ENCODE results near the gene SF3B2. TPM values are rescaled to one million over a fixed set of nuclear protein-coding genes. Genes with fewer than 3 reads are reported as not detected.

Gene SF3B2, protein sequence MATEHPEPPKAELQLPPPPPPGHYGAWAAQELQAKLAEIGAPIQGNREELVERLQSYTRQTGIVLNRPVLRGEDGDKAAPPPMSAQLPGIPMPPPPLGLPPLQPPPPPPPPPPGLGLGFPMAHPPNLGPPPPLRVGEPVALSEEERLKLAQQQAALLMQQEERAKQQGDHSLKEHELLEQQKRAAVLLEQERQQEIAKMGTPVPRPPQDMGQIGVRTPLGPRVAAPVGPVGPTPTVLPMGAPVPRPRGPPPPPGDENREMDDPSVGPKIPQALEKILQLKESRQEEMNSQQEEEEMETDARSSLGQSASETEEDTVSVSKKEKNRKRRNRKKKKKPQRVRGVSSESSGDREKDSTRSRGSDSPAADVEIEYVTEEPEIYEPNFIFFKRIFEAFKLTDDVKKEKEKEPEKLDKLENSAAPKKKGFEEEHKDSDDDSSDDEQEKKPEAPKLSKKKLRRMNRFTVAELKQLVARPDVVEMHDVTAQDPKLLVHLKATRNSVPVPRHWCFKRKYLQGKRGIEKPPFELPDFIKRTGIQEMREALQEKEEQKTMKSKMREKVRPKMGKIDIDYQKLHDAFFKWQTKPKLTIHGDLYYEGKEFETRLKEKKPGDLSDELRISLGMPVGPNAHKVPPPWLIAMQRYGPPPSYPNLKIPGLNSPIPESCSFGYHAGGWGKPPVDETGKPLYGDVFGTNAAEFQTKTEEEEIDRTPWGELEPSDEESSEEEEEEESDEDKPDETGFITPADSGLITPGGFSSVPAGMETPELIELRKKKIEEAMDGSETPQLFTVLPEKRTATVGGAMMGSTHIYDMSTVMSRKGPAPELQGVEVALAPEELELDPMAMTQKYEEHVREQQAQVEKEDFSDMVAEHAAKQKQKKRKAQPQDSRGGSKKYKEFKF
- polyA plus RNA-seq (2013, experiment 1 of 4) = 223 TPM
- polyA plus RNA-seq (2013, experiment 2 of 4) = 212 TPM
- polyA plus RNA-seq (2013, experiment 3 of 4) = 172 TPM
- polyA plus RNA-seq (2013, experiment 4 of 4) = 186 TPM

DNA sequence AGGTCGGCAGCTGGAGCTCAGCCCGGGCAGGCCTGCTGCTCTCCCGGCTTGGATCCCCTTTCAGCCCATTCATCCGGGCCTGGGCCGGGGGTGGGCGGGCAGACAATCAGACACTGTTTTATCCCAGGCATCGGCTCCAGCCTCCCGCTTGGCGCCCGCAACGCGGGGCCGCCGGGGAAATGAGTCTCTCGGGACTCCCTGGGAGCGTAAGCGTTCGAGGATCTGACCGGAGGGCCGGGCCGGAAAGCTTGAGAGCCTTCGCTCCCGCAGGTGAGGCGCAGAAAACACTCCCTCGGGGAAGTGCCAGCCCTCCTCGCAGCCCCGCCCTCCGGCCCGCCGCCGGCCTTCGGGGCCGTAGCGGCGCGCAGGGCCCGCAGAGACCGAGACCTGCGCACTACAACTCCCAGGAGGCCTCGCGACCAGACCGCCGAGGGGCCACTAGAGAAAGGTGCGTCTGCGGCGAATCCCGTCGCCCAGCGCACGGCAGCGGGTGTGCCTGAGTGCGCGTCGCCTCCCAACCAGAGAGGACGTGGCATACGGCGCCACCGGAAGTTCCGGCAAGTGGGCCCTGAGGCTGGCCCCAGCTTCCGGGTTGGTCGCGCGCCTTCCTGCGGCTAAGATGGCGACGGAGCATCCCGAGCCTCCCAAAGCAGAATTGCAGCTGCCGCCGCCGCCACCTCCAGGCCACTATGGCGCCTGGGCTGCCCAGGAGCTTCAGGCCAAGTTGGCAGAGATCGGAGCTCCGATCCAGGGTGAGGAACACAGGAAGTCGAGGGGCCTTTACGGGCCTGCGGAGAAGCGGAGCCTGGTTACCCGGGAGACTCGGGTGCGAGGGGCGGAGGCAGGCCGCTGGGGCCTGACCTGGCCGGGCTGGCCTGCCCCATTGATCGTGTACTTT lies at the start of gene SF3B2:
Gene SF3B2 (plus strand): TSS at position 599 of the 898 bp plus-strand sequence. CDS start 21 bp downstream, at position 620.
- Histone ChIP-seq H3K27me3 (ENCODE audit: control insufficient read depth, insufficient read depth, low read length, poor library complexity, severe bottlenecking) (no peaks in the 10 kb centered on the region), H3K36me3 (ENCODE audit: control insufficient read depth, insufficient read depth, low read length) (peaks cover 31% of the 10 kb centered on the region), H3K27ac (ENCODE audit: insufficient read depth, low read depth, low read length, poor library complexity, severe bottlenecking) (peak within 1 kb of the TSS; percentile 90), H3K4me3 (ENCODE audit: insufficient read depth, low read depth, low read length) (peak within 1 kb of the TSS; percentile 88), H3K9me3 (ENCODE audit: control insufficient read depth, low read length) (no peaks in the 10 kb centered on the region), H3K4me1 (ENCODE audit: control insufficient read depth, insufficient read depth, low read length) (peaks cover 31% of the 10 kb centered on the region)
- 0% methylated on average over 84 of the region's 84 CpGs for WGBS, 2 experiments

DNA sequence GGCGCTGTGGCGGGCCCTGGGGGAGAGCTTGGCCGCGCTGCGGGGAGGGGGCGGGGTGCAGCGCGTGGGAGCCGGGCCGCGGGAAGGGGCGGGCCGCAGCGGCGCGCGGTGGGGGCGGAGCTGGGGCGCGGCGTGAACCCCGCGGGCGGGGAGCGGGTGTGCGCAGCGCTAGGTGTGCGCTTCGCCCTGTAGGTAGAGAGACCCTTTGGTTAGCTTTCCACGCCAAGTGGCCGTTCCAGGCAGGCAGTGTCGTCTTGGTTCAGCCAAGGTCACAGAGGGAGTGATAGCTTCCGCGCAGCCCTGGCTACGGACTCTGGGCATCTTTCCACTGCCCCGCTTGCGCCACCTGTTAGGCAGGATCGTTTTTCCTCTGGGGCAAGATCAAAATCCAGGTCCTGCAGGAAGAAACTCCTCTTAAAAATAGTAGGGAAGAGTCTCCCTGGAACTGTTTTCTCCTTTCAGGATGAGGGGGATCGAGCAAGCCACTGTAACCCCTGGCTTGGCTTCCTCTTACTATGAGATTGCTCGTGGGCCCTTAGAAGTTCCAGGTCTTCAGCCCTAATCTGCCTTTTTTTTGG lies 49.4 kb upstream of the SF3B2 start:
- no peaks in the 10 kb centered on the region for H3K27me3 ChIP-seq (ENCODE audit: control insufficient read depth, insufficient read depth, low read length, poor library complexity, severe bottlenecking)
- WGBS, 2 experiments = 1% methylated on average over 40 of the region's 40 CpGs
- no peaks in the 10 kb centered on the region for H3K9me3 ChIP-seq (ENCODE audit: control insufficient read depth, low read length)
- H3K36me3 ChIP-seq (ENCODE audit: control insufficient read depth, insufficient read depth, low read length) = peaks cover 36% of the 10 kb centered on the region
- H3K27ac ChIP-seq (ENCODE audit: insufficient read depth, low read depth, low read length, poor library complexity, severe bottlenecking) = peak overlapping the region; percentile 96
- peaks cover 7% of the 10 kb centered on the region for H3K4me1 ChIP-seq (ENCODE audit: control insufficient read depth, insufficient read depth, low read length)
- H3K4me3 ChIP-seq (ENCODE audit: insufficient read depth, low read depth, low read length) = peak overlapping the region; percentile 96

DNA sequence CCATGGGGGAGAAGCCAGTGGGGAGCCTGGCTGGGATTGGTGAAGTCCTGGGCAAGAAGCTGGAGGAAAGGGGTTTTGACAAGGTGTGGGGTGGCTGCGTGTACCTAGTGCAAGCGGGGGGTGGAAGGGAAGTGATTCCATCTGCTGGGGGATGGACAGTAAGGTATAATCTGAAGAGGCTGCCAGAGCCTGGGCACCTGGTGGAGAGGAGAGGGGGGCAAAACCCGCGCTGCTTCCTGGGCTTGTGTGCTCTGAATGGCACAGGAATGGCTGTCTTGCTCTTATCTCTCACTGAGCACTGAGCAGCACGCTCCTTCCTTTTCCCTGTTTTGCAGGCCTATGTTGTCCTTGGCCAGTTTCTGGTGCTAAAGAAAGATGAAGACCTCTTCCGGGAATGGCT lies 48.9 kb upstream of the SF3B2 start:
- Histone ChIP-seq H3K4me3 (ENCODE audit: insufficient read depth, low read depth, low read length) (peak overlapping the region; percentile 96), H3K27ac (ENCODE audit: insufficient read depth, low read depth, low read length, poor library complexity, severe bottlenecking) (no peak overlapping the region)
- 88 to 91% methylated on average over 6 of the region's 6 CpGs for WGBS, 2 experiments

DNA sequence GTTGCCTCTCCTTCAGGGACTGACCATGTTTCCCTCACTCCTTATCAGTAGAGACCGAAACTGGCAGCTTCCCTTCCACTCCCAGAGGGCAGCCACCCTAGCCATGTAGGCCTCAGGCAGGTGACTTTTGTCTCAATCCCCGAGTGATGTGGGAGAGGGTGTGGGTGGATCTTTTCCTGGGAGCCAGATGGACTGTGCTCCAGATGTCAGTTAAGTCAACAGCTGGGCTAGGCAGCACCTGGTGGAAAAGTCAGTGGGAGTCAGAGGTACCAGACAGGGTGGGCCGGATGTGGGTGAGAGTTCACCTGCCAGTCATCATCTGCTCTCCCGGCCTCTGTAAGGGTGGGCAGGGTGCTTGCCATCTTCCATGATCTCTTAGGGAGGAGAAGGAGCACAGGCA lies 48.0 kb upstream of the SF3B2 start:
- WGBS, 2 experiments = 96 to 97% methylated on average over 4 of the region's 4 CpGs
- no peak overlapping the region for H3K4me3 ChIP-seq (ENCODE audit: insufficient read depth, low read depth, low read length)

More for the DNA sequence above, 48.9 kb upstream of the SF3B2 start:
- H3K27me3 ChIP-seq (ENCODE audit: control insufficient read depth, insufficient read depth, low read length, poor library complexity, severe bottlenecking) = no peaks in the 10 kb centered on the region
- H3K9me3 ChIP-seq (ENCODE audit: control insufficient read depth, low read length) = no peaks in the 10 kb centered on the region
- peaks cover 31% of the 10 kb centered on the region for H3K36me3 ChIP-seq (ENCODE audit: control insufficient read depth, insufficient read depth, low read length)
- H3K4me1 ChIP-seq (ENCODE audit: control insufficient read depth, insufficient read depth, low read length) = peaks cover 7% of the 10 kb centered on the region

DNA sequence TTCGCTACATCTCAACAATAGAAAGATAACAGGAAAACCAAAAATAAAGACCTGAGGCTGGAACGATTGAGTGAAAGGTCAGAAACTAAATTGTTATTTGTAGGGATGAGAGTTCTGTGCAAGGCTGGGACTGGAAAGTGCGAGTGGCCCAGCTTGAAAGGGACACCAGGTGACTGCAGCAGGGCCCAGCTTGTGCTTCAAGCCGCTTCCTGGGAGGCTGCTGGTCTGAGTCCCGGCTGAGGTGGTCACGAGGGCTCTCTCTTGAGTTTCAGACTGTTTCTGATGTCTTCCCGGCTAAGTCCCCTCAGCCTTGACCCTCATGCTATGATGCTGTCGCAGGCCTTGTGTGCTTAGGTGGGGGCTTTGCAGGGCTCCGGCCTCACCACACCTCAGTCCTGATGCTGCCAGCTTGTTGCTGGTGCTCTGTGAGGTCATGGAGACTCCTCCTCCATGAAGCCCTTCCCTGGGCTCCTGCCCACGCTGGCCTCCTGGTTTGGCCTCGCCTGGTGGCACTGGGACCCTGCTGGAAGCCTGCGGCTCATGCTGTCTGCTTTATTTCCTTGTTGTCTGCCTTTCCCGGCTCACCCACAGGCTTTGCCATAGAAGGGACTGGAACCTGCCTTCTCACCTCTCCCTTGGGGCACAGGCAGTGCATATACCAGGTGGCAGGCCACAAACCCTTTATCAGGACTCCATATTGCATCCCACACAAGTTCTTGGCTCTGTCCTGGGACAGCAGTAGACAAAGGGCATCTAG lies 45.9 kb upstream of the SF3B2 start:
- peaks cover 7% of the 10 kb centered on the region for H3K4me1 ChIP-seq (ENCODE audit: control insufficient read depth, insufficient read depth, low read length)
- H3K4me3 ChIP-seq (ENCODE audit: insufficient read depth, low read depth, low read length) = no peak overlapping the region
- peaks cover 4% of the 10 kb centered on the region for H3K27me3 ChIP-seq (ENCODE audit: control insufficient read depth, insufficient read depth, low read length, poor library complexity, severe bottlenecking)
- no peak overlapping the region for H3K27ac ChIP-seq (ENCODE audit: insufficient read depth, low read depth, low read length, poor library complexity, severe bottlenecking)
- H3K9me3 ChIP-seq (ENCODE audit: control insufficient read depth, low read length) = no peaks in the 10 kb centered on the region
- H3K36me3 ChIP-seq (ENCODE audit: control insufficient read depth, insufficient read depth, low read length) = peaks cover 16% of the 10 kb centered on the region
- WGBS, 2 experiments = 85 to 86% methylated on average over 13 of the region's 13 CpGs

More for the DNA sequence above, 48.0 kb upstream of the SF3B2 start:
- H3K9me3 ChIP-seq (ENCODE audit: control insufficient read depth, low read length) = no peaks in the 10 kb centered on the region
- H3K27me3 ChIP-seq (ENCODE audit: control insufficient read depth, insufficient read depth, low read length, poor library complexity, severe bottlenecking) = no peaks in the 10 kb centered on the region
- H3K36me3 ChIP-seq (ENCODE audit: control insufficient read depth, insufficient read depth, low read length) = peaks cover 23% of the 10 kb centered on the region
- no peak overlapping the region for H3K27ac ChIP-seq (ENCODE audit: insufficient read depth, low read depth, low read length, poor library complexity, severe bottlenecking)
- H3K4me1 ChIP-seq (ENCODE audit: control insufficient read depth, insufficient read depth, low read length) = peaks cover 7% of the 10 kb centered on the region

DNA sequence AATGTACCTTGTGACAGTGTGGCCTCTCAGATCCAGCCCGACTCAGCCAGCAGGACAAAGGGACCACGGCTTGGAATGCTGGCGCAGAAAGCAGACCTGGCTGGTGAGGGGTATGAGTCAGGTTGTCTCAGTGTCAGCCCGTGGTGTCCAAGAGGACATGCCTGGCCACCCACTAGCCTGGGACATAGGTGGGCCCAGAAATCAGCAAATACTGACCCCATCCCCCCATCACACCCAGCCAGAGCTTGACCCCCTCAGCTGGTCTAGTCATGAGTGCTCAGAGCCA lies 45.3 kb upstream of the SF3B2 start:
- 78 to 81% methylated on average over 4 of the region's 4 CpGs for WGBS, 2 experiments
- Histone ChIP-seq H3K36me3 (ENCODE audit: control insufficient read depth, insufficient read depth, low read length) (peaks cover 16% of the 10 kb centered on the region), H3K9me3 (ENCODE audit: control insufficient read depth, low read length) (no peaks in the 10 kb centered on the region), H3K4me1 (ENCODE audit: control insufficient read depth, insufficient read depth, low read length) (peaks cover 7% of the 10 kb centered on the region), H3K4me3 (ENCODE audit: insufficient read depth, low read depth, low read length) (no peak overlapping the region), H3K27me3 (ENCODE audit: control insufficient read depth, insufficient read depth, low read length, poor library complexity, severe bottlenecking) (peaks cover 9% of the 10 kb centered on the region), H3K27ac (ENCODE audit: insufficient read depth, low read depth, low read length, poor library complexity, severe bottlenecking) (no peak overlapping the region)

DNA sequence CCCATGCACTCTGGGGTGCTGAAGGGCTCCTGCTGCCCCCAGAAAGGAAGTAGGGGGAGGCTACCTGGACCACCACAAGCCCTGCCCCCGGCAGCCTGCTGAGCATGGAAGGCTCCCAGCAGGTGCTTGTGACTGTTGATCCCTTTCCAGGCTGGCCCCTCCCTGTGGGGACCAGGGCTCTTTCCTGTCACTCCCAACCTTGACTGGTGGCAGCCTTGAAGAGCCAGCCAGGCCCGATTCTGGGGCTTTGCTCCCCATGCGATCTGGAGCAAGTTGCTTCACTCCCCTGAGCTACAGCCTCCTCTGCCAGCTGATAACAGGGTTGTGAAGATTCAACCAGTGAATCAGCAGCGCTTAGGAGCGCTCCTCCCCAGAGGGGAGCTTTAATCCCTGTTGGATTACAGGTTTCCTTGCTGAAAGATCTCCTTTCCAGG lies 44.9 kb upstream of the SF3B2 start:
- Histone ChIP-seq H3K4me1 (ENCODE audit: control insufficient read depth, insufficient read depth, low read length) (peaks cover 7% of the 10 kb centered on the region), H3K4me3 (ENCODE audit: insufficient read depth, low read depth, low read length) (no peak overlapping the region), H3K9me3 (ENCODE audit: control insufficient read depth, low read length) (no peaks in the 10 kb centered on the region), H3K27ac (ENCODE audit: insufficient read depth, low read depth, low read length, poor library complexity, severe bottlenecking) (no peak overlapping the region), H3K27me3 (ENCODE audit: control insufficient read depth, insufficient read depth, low read length, poor library complexity, severe bottlenecking) (peaks cover 13% of the 10 kb centered on the region), H3K36me3 (ENCODE audit: control insufficient read depth, insufficient read depth, low read length) (peaks cover 16% of the 10 kb centered on the region)
- WGBS, 2 experiments = 66 to 69% methylated on average over 5 of the region's 5 CpGs

DNA sequence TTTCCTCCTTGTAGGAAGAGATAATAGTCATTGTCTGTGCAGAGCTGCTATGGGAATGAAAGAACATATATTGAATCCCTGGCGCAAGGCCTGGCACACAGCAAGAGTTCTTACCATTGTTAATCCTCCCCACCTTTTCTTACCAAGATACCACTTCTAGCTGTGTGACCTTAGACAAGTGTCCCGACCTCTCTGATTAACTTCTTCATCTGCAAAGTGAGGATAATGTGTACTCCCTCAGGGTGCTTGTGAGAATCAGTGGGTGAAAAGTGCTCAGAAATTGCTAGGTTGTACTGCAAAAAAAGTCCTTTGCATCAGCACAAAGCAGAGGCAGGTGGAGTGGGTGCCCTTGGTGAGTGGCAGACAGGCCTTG lies 44.1 kb upstream of the SF3B2 start:
- peaks cover 16% of the 10 kb centered on the region for H3K36me3 ChIP-seq (ENCODE audit: control insufficient read depth, insufficient read depth, low read length)
- no peak overlapping the region for H3K27ac ChIP-seq (ENCODE audit: insufficient read depth, low read depth, low read length, poor library complexity, severe bottlenecking)
- H3K4me3 ChIP-seq (ENCODE audit: insufficient read depth, low read depth, low read length) = no peak overlapping the region
- peaks cover 15% of the 10 kb centered on the region for H3K27me3 ChIP-seq (ENCODE audit: control insufficient read depth, insufficient read depth, low read length, poor library complexity, severe bottlenecking)
- H3K4me1 ChIP-seq (ENCODE audit: control insufficient read depth, insufficient read depth, low read length) = peaks cover 8% of the 10 kb centered on the region
- 90 to 94% methylated on average over 2 of the region's 2 CpGs for WGBS, 2 experiments
- no peaks in the 10 kb centered on the region for H3K9me3 ChIP-seq (ENCODE audit: control insufficient read depth, low read length)

Measured in ectodermal cell (in vitro differentiated cells).